Measurements from ENCODE around the gene TMEM106A. TPM values are rescaled to one million over a fixed set of nuclear protein-coding genes. Genes with fewer than 3 reads are reported as not detected.
"Not testable (repeated sequence)": the region's sequence is repeated elsewhere in the genome, so short reads cannot be mapped to it uniquely, and the experiment has no call there.

The TMEM106A gene
- total RNA-seq, 1 donor from 2014 or later: 3.6 TPM

DNA sequence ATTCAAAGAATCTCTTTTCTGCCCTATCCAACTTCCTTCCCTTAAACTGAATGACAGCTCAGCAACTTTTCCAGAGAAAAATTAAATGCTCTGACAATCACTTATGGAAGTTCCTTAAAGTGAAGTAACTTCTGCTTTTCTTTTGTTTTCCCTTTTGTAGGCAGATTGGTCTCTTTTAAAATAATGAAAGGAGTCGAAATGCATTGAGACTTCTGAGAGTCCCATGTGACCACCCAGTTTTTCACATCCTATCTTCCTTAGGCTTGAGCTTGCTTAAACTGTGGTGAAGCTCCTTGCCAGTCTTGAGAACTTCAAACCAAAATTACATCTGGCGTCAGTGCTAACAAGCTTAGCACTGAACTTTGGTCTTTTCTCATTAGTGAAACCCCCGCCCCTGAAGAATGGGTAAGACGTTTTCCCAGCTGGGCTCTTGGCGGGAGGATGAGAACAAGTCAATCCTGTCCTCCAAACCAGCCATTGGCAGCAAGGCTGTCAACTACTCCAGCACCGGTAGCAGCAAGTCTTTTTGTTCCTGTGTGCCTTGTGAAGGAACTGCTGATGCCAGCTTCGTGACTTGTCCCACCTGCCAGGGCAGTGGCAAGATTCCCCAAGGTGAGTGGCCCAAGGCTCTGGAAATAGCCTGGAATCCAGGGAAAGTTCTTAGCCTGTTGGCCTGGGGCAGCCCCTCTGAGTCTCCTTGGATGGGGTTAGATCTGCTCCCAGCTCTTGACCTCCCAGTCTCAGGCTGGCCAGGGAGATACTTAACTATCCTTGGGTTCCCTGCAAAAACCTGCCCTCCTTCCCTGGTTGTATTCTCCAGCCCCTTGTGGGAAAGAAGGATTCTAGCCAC is 1.2 kb downstream of the TMEM106A start:
- intact Hi-C loops (cut with DNase I): no loop called here
- DNase-seq (no peak), ATAC-seq (ENCODE audit: poor library complexity) (peak; percentile 36)

DNA sequence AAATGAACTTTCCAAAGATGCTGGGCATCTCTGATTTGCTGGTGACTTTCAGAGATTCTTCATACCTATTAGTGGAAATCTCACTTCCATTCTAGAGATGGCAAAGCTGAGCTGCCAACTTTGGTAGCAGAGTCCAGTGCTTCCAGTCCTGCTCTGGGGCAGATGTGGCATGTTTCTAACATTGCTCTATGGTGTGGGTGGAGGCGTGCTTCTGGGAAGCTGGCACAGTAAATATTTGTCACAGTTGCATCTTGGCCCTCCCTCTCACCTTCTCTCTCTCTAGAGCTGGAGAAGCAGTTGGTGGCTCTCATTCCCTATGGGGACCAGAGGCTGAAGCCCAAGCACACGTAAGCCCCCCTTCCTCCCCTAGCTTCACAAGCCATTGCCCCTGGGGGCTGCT is 1.9 kb downstream of the TMEM106A start:
- ATAC-seq (ENCODE audit: poor library complexity) (no peak), DNase-seq (no peak)
- intact Hi-C loops (cut with DNase I): no loop called here

DNA sequence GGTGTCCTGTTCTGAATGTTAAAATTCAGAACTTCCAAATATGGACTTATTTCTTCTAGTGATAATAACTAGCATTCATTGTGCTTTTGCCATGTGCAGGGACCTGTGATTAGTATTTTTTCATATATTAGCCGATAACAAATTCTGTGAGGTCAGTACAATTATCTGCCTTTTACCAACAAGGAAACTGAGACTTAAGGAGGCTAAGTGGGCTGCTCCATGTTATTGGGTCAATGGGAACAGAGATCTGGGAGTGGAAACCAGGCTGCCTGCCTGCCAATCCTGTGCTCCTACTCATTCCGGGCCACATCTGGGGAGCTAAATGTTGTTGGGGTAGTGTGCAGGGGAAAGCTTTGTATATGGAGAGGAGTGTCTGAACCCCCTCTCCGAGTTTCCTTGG is 3.7 kb downstream of the TMEM106A start:
- intact Hi-C loops (cut with DNase I): no loop called here

DNA sequence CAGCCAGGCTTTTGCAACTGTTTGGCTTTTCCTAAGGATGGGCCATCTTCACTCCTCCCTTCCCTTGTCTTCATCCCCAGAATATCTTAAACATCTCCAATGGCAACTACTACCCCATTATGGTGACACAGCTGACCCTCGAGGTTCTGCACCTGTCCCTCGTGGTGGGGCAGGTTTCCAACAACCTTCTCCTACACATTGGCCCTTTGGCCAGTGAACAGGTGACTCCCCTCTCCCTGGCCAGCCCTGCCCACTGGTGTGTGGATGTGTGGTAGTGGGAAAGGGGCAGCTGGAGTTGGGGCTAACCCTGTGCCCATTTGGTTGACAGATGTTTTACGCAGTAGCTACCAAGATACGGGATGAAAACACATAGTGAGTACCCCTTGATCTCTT is 4.7 kb downstream of the TMEM106A start:
- ATAC-seq (ENCODE audit: poor library complexity): no peak
- intact Hi-C loops (cut with DNase I): no loop called here
- no peak for DNase-seq

More for the DNA sequence above, 3.7 kb downstream of the TMEM106A start:
- no peak for ATAC-seq (ENCODE audit: poor library complexity)
- DNase-seq: no peak

GRCh38 chr17:43216762-43217613 is 5.3 kb downstream of the TMEM106A start:
- intact Hi-C loops (cut with DNase I): no loop called here
- ATAC-seq (ENCODE audit: poor library complexity): no peak
- no peak for DNase-seq

GRCh38 chr17:43217614-43218087 is 6.0 kb downstream of the TMEM106A start:
- ATAC-seq (ENCODE audit: poor library complexity) (no peak), DNase-seq (no peak)
- intact Hi-C loops (cut with DNase I): no loop called here

DNA sequence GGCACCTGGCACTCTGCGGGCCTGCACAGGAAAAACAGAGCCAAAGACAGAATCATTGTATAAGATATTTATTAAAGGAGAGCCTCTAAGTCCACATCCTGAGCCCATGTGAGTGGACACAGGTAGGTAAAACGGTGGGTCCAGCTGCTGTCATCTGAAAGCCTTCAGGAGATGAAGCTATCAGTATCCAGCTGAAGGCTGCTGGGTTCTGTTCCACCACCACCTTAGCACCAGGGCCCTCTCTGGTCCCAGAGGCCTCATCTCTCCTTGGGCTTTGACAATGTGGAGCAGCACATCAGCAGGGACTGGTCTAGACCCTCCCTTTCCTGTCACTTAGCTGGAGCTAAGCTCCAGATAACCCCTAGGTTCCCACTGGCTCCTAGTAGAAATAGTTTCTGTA is 7.3 kb downstream of the TMEM106A start:
- DNase-seq (no peak), ATAC-seq (ENCODE audit: poor library complexity) (no peak)
- intact Hi-C loops (cut with DNase I): no loop called here

- ATAC-seq (ENCODE audit: poor library complexity): no peak
- DNase-seq: no peak
- intact Hi-C loops (cut with DNase I): no loop called here
Observed at GRCh38 chr17:43219746-43220380, 8.2 kb downstream of the TMEM106A start.

- no peak for DNase-seq
- ATAC-seq (ENCODE audit: poor library complexity): no peak
- intact Hi-C loops (cut with DNase I): no loop called here
Observed at GRCh38 chr17:43220511-43221125, 8.9 kb downstream of the TMEM106A start.

DNA sequence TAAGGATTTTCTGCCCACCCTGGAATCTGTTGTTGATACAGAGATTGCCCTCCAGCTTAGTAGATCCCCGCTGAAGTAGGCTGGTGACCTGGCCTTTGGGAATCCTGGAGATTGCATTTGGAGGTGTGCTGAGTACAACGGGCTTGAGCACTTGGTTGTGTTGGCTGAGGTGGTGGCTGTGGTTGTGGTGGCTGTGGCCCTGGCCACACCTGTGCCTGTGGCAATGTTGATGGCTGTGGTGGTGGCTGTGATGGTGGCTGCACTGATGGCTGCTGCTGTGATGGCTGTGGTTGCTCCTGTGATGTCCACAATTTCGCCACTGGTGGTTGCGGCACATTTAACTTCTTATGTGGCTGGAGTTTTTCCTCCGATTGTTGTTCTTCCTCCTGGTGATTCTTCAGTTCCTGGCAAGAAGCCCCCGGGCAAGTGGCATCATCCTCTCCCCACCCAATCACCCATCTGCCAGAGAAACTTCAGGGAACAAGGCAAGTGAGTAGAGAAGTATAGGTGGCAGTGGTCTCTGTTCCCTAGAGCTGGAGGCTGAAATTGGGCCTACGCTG is 12.6 kb downstream of the TMEM106A start:
- intact Hi-C loops (cut with DNase I): no loop called here
- no peak for ATAC-seq (ENCODE audit: poor library complexity)
- DNase-seq: no peak

GRCh38 chr17:43226393-43226792 is 14.7 kb downstream of the TMEM106A start:
- intact Hi-C loops (cut with DNase I): no loop called here
- ATAC-seq (ENCODE audit: poor library complexity): no peak
- no peak for DNase-seq

- ATAC-seq (ENCODE audit: poor library complexity): peak; percentile 27
- intact Hi-C loops (cut with DNase I); DNase-seq: not testable (repeated sequence)
Observed at GRCh38 chr17:43228020-43228782, 16.5 kb downstream of the TMEM106A start, which contains the start of gene CCDC200. Gene CCDC200 (minus strand): TSS chr17:43228623. CDS start chr17:43228554, 69 bp downstream.

GRCh38 chr17:43231205-43232020 is 19.7 kb downstream of the TMEM106A start:
- DNase-seq; intact Hi-C loops (cut with DNase I); ATAC-seq (ENCODE audit: poor library complexity): not testable (repeated sequence)

GRCh38 chr17:43232021-43232699 is 20.5 kb downstream of the TMEM106A start:
- ATAC-seq (ENCODE audit: poor library complexity); intact Hi-C loops (cut with DNase I); DNase-seq: not testable (repeated sequence)

DNA sequence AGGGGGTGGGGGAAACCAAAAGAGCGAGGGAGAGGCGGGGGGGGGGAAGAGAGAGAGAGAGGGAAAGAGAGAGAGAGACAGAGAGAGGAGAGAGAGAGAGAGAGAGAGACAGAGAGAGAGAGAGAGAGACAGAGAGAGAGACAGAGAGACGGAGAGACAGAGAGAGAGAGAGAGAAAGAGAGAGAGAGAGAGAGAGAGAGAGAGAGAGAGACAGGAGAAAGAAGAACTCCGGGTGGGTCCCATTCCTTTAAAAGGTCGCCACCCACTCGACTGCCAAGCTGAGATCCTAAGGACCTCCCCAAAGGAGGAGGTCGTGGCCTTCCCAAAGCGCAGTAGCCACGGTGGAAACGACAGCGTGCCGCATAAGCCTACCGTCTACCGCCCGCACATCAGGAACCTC is 21.6 kb downstream of the TMEM106A start:
- intact Hi-C loops (cut with DNase I); DNase-seq; ATAC-seq (ENCODE audit: poor library complexity): not testable (repeated sequence)

GRCh38 chr17:43233877-43234276 is 22.2 kb downstream of the TMEM106A start, which contains the start of gene RNU2-1:
Gene RNU2-1 (minus strand): TSS chr17:43233977.
- ATAC-seq (ENCODE audit: poor library complexity); intact Hi-C loops (cut with DNase I); DNase-seq: not testable (repeated sequence)

Data from Right ventricle myocardium superior (tissue), 1 donor.